ENCODE measurements around the gene SETD3. TPM values are rescaled to one million over a fixed set of nuclear protein-coding genes. Genes with fewer than 3 reads are reported as not detected.
"Not testable (repeated sequence)": the region's sequence is repeated elsewhere in the genome, so short reads cannot be mapped to it uniquely, and the experiment has no call there.

SETD3 gene
- polyA plus RNA-seq, 5 donors: 39.0 to 43.4 (median 40.7) TPM

DNA sequence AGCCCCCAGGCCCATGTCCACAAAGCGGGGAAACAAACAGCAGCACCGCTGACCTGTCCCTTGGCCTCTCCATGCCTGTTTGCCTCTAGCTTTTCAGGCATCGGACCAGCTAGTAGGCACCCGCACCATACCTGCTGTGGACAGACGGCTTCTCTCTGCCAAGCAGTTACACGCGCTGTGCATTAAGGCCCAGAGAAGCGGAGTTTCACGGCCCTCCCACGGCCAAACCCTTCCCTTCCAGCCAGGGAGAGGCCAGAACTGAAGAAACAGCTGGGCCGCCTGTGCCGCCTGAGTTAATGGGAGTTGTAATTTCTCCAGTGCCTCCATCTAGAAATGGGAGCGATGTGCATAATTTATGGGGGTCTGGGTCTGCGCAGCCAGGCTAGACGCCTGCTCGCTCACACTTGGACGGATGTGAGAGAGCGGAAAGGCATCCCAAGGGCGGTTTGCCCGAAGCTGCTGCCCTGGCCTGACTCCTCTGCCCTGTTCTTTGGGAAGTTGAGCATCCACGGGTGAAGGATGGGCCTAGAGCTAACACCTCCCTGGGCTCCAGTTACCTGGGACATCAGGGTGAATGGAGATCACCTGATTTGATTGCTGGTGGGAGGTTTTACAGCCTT lies 119.0 kb downstream of the SETD3 start:
- DNase-seq: no peak

DNA sequence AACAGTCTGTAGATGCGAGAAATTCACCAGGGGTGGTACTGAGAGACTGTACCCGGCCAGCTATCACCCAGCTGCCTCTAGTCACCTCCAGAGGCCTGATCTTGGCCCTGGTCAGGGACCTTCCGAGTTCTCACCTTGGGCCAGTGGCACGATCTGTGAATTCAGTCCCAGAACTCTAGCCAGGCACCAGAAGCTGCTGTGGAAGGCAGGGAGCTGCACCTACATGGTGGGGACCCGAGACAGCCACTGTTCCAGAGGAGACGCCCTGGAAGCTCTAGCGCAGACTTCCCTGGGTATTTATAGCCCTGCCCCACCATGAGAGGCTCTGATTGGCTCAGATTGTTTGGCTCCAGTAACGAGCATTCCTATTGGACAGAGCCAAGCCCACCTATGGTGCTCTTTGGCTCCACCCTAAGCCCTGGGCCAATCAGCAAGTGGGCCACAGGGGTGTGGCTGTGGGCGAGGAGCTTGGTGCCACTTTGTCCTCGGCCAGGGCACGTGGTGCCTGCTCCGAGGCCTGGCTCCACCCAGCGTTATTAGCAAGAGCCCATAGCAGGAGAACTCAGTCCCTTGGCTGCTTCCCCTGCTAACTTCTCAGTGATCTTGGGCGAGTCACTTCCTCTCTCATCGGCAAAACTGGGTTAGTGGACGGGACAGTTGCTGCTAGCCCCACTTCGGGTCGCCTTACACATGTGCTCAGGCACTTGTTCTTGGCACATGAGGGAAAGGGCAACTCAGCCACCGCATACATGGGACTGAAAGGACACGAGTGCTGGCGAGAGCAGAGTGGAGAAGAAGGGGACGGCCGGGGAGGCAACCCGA lies 119.7 kb downstream of the SETD3 start:
- DNase-seq: no peak

DNA sequence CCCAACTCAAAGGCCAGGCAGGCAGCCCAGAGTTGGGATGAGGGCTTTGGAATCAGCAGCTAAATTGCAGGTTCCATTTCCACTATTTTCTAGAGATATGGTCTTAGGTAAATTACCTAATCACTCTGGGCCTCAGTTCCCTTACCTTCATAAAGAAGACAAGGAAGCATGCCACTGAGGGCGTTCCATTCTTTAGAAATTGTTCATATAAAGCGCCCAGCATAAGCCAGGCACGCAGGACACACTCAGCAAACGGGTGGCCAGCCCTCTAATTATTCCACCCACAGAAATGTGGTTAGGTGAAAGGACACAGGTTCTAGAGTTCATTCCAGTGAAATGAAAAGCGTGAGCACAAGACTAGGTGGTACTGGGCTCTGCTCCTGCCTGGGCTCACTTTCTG lies 120.8 kb downstream of the SETD3 start:
- no peak for DNase-seq

DNA sequence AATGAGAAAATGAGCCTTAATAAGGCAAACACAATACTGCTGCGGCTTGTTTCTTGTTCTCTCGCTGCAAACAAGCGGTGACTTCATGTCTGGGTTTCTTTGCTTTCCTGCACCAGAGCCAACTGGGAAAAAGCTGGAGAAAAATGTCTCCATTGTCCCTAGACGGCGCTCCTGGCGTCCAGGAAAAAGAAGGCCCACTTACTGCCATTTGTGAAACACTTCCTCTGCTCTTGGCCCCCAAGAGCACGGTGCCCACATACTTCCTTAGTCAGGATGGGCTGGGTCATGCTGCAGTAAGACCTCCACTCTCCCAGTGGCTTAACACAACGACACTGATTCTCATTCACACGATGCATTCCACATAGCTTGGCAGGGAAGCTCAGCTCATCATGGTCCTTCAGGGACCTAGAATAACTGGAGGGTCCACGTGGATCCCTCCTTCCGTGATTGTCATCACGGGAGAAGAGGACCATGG lies 122.7 kb downstream of the SETD3 start:
- no peak for DNase-seq

DNA sequence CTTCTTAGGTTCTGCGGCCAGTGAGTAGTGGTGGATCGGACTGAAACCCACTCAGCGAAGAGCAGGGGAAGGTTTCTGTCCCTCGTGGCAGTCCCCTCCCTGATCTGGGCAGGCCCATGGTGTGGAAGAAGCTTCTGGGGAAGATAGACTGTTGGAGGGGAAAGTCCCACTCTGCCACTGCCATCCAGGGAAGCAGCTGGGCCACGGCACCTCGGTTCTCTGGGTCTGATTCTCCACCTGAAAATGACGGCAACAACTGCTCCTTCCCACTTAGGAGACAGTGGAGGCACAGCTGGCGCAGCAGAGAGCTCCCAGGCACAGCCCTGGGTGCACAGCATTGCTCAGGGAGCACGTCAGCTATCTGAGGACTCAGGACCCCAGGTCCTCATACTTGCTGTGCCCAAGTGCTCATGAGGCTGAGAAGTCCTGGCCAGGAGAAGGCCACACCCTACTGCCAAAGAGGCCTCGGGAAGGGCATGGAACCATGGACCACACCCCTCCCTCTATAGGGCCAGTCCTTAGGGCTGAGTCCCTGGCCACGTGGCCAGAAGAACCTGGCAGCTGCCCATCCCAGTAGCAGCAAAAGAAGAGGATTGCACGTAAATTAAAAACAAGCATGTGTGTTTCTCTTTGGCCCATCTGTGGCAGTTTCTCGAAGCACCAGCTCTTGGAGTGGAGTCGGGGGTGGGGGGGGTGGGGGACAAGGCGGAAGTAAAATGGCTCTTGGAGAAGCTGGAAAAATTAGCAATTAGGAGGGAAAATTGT lies 123.3 kb downstream of the SETD3 start:
- DNase-seq: no peak

DNA sequence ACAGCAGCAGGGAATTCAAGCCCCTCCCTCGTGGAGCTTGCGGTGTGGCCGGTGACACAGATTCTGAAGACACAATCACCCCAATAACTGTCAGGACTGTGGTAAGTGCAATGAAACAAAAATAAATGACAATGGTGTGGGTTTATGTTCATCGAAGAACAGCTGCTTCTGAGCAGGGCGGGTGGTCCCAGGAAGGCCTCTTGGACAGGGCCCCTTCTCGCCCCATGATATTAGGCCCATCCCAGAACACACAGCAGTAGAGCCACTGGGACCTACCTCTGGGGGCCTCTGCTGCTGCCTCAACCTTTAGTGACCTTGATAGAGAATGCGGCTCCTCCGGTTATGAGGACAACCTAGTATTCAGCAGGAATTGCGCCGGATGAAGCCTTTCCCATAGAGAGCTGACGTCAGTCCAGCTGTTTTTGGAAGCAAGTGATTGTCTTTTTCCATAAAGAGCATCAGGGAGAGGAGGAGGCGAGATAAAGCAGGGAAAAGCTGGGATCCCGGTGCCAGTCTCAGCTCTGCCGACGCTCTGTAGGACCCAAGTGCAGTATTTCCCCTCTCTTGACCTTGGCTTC lies 124.5 kb downstream of the SETD3 start:
- no peak for DNase-seq

DNA sequence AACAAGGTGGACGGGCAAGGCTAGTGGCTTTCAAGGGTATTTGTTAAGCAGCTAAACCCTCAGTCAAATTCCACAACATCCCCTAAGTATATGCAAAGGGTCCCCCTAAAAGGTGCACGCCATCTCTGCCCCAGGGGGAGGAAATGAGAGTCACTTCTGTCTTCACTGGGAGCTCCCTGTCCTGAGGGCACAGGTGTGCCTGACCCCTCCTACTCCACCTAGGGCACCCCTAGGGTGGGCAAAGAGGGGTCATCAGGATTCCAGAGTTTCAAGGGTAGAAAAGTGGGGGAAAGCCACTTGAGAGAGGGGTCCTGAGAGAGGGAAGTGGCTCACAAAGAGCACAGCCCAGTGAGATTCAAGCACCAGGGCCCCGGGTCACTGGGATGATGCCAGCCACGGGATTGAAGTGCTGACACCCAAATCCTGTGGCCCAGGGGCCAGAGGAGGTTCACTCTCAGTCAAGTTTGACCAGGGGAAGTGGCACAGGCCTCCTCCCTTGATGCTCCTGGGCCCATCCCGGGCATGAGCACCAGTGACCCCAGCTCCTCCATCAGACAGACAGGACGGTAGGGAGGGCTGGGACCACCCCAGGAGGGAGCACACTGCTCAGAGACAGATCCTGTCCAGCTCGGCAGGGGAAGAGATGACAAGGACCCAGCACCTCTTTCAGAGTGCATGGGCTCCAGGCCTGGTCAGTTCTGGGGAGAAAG lies 126.3 kb downstream of the SETD3 start:
- DNase-seq: no peak

DNA sequence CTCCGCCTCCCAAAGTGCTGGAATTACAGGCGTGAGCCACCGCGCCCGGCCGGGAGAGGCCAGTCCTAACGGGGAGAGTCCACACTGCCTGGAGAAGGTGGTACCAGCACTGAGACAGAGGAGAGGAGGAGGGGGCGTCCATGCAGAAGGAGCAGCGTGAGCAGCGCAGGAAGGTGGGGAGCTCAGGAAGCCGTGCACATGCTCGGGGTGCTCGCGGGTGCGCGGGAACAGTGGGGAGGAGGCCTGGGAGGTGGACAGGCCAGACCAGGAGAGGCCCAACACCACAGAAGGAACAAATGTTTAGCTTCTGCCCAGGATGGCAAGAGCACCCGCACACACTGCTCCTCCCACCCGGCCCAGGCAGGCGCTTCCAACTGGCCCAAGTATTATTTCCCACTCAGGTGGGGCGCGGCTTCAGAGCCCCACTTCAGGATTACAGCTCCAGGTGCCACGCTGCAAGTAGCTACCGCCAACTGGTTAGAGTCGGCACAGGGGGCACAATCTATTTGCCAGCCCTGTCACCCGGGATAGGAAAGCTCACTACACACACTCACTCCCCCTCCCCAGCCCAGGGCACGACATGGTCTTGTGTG lies 127.9 kb downstream of the SETD3 start:
- DNase-seq: no peak

DNA sequence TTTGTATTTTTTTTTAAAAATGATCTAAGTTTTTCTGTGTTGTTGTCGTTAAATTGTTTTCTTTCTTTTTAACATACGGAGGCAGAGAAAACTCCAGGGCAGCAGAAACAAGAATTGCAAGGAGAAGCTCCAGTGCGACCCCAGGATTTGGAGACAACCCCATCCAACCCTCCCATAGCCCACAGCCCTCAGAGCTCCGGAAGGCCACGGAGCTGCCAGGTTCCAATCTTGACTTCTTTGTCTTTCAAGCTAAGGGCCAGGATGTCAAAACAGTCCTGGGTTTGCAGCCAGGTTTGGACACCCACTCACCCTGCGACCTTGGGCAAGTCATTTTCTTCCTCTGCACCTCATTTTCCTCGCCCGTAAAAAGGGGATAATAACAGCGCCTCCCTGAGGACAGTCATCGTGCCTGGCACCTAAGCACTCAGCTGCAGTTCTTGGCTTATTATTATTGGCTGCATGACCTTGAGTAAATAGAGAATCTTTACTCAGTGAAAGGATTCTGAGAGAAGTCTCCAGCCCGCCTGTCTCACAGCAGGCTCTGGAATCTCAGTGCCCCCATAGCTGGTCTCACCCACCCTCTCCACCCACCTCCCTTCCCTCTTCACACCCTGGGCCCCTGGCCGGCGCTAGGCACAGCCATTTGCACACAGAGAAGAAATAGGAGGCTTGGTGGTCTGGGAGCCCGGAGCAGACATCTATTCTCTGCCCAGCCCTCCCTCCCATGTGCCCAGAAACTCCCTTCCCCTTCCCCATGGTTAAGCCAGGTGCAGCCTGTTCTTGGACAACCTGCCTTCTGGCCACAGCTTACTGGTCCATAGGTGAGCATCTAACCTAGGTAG lies 129.3 kb downstream of the SETD3 start:
- no peak for DNase-seq

DNA sequence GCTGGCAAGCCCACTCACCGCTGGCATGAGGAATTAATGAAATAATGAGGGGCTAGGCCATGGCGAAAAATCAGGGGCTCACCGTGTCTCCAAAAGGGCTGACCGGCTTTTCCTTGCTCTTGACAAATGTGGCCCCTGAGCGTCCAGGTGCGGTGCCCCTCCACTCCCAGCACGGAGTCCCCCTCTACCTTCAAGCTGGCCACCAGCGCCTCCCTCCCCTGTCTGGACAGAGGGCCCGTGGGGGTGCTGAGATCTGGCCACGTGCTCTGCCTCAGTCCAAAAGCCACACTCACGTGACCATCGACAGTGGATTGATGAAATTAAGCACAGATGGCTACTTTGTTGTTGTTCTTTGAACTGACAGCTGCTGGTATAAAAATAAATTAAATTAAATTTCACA lies 129.9 kb downstream of the SETD3 start:
- DNase-seq: no peak

DNA sequence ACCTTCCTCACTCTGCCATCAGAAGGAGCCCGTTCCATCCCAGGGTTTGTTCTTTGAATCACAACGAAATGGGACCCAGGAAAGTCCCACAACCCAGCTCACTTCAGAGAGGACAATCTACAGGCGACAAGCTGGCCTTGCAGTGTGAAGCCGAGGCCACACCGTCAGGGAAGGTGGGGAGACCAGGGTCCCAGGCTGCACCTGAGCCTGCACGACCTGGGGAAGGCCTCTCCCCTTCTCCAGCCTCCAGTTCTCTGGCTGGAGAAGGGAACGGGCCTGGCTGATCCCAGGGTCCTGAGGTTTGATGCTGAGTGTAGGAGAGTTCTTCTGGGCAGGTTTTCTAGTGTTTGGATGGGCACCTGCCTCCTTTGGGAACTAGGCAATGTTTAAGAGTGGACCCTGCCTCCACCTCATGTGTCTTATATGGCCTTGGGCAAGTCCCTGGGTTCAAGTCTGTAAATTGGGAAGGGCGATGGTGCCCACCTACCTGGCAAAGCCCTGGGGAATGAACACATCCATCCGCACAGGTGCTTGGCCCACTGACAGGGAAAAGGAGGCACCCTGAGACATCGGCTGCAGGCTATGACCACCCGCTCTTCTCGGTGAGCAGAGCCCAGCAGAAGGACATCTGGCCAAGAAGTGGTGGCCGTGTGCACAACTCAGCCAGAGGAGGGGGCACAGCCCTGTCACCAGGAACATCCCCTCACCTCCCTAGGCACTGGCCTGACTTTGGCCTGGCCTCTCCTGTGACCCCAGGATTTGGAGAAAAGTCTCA lies 130.8 kb downstream of the SETD3 start:
- DNase-seq: no peak

DNA sequence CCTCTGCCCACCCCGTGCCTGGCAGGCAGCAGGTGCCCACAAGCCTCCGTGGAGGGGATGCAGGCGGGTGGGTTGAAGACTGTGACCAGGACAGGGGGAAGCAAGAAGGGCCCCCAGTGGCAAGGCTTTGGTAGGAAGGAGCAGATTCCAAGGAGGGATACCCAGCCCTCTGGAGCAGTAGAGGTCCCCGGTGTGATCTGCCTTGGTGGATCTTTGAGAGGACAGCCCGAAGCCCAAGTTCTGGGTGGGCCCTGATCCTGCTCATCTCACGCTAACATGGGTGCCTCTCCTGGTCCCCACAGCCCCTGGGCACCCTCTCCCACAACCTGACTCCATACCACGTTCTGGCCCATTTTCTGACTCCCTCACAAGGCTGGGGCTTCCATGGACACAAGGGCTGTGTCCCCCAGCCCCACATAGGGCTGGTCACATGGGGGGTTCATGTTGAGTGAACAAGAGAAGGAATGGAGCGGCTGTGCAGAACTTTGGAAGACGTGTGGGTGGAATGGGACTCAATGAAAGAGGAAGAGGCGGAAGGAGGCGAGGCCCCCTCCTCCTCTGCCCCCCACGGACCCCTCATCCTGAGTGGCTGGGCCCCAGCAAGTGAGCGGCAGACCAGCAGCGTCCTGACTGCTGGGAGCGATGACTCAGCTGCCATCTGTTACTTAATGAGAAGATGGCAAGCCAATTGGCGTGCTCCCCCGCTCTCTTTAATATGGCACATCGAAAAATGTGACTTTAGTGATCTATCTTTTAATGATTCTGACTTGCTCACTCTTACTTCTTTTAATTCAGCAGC lies 131.6 kb downstream of the SETD3 start:
- DNase-seq: no peak

DNA sequence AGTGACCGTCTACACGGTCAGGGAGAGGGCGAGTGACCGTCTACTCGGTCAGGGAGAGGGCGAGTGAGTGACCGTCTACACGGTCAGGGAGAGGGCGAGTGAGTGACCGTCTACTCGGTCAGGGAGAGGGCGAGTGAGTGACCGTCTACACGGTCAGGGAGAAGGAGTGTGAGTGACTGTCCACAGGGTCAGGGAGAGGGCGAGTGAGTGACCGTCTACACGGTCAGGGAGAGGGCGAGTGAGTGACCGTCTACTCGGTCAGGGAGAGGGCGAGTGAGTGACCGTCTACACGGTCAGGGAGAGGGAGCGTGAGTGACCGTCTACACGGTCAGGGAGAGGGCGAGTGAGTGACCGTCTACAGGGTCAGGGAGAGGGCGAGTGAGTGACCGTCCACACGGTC lies 132.4 kb downstream of the SETD3 start:
- not testable (repeated sequence) for DNase-seq

Other genes with a start within 250 kb of the SETD3 start
- gene BCL11B, start 208.7 kb downstream of the SETD3 start, polyA plus RNA-seq (ENCODE audit: insufficient read depth in 1 of 5, insufficient read length in 5 of 5, low replicate concordance in 1 of 5): 1 to 10 TPM; 2.6 to 3.4 (median 3.1) TPM
- gene CCNK, start 550 bp upstream of the SETD3 start, polyA plus RNA-seq (ENCODE audit: insufficient read depth in 1 of 5, insufficient read length in 5 of 5, low replicate concordance in 1 of 5): 10 to 100 TPM; 38.0 to 48.6 (median 43.6) TPM
- gene CCDC85C, start 123.3 kb upstream of the SETD3 start, polyA plus RNA-seq (ENCODE audit: insufficient read depth in 1 of 5, insufficient read length in 5 of 5, low replicate concordance in 1 of 5): 10 to 100 TPM in 3 of 5 donors, 1 to 10 TPM in 2; 6.4 to 17.5 (median 11.1) TPM
- 1 to 10 TPM; 1.9 to 3.3 (median 2.1) TPM for gene HHIPL1, start 164.3 kb upstream of the SETD3 start, polyA plus RNA-seq (ENCODE audit: insufficient read depth in 1 of 5, insufficient read length in 5 of 5, low replicate concordance in 1 of 5)
- 1 to 10 TPM; 3.9 to 6.3 (median 6.1) TPM for gene CYP46A1, start 203.4 kb upstream of the SETD3 start, polyA plus RNA-seq (ENCODE audit: insufficient read depth in 1 of 5, insufficient read length in 5 of 5, low replicate concordance in 1 of 5)